ENCODE data around the gene CDC40.

- TF ChIP-seq, protein P1, sequence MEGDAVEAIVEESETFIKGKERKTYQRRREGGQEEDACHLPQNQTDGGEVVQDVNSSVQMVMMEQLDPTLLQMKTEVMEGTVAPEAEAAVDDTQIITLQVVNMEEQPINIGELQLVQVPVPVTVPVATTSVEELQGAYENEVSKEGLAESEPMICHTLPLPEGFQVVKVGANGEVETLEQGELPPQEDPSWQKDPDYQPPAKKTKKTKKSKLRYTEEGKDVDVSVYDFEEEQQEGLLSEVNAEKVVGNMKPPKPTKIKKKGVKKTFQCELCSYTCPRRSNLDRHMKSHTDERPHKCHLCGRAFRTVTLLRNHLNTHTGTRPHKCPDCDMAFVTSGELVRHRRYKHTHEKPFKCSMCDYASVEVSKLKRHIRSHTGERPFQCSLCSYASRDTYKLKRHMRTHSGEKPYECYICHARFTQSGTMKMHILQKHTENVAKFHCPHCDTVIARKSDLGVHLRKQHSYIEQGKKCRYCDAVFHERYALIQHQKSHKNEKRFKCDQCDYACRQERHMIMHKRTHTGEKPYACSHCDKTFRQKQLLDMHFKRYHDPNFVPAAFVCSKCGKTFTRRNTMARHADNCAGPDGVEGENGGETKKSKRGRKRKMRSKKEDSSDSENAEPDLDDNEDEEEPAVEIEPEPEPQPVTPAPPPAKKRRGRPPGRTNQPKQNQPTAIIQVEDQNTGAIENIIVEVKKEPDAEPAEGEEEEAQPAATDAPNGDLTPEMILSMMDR (IDR thresholded peaks at IDR 0.05) = no peak
- TF ChIP-seq POLR2A (IDR thresholded peaks at IDR 0.05) (no peak), EP300 (IDR thresholded peaks at IDR 0.05) (no peak)
Measured at GRCh38 chr6:110201151-110201884, 21.1 kb downstream of the CDC40 start.

All from tibial nerve (tissue), 4 donors.